Esophagus muscularis mucosa (tissue), 4 donors: ENCODE measurements around the gene PPAT. TPM values are rescaled to one million over a fixed set of nuclear protein-coding genes. Genes with fewer than 3 reads are reported as not detected.

Experiments
- DNase-seq: peaks from one replicate; pipeline ENCODE4 v3.0.0-alpha.2; 2017; ENCODE audit errors: extremely low spot score
- H3K27ac ChIP-seq, 4 donors: fragments of 200-600 bp; sonication (generic); replicated peaks in 1 of 4; 1 replicate in 3 of 4; 2 replicates in 1 of 4; pipeline ENCODE4 v1.5.1; 2016 to 2019; ENCODE audit warnings: mild to moderate bottlenecking in 1 of 4
- H3K27me3 ChIP-seq, 4 donors: fragments of 200-600 bp; sonication (generic); one replicate each; pipeline versions ENCODE4 v1.5.1 to v1.6.0; 2016 to 2019
- H3K36me3 ChIP-seq, 4 donors: fragments of 200-600 bp; sonication (generic); one replicate each; pipeline ENCODE4 v1.5.1; 2016 to 2019
- H3K4me1 ChIP-seq, 4 donors: fragments of 200-600 bp; sonication (generic); one replicate each; pipeline ENCODE4 v1.5.1; 2016 to 2019
- H3K4me3 ChIP-seq, 4 donors: fragments of 200-600 bp; sonication (generic); 1 replicate in 2 of 4; 2 replicates in 2 of 4; pipeline ENCODE4 v1.5.1; 2016 to 2019; ENCODE audit warnings: mild to moderate bottlenecking in 4 of 4, moderate library complexity in 1 of 4
- H3K9me3 ChIP-seq, 4 donors: fragments of 200-600 bp; sonication (generic); 1 replicate in 3 of 4; 2 replicates in 1 of 4; pipeline ENCODE4 v1.5.1; 2016 to 2019
- EP300 ChIP-seq: sonication (generic); formaldehyde crosslinking; IDR thresholded peaks from one replicate; pipeline ENCODE4 v1.6.1; 2017; ENCODE audit warnings: antibody characterized with exemption
- POLR2A ChIP-seq: fragments of 450-650 bp; IDR thresholded peaks from one replicate; pipeline ENCODE4 v1.6.1; 2017; ENCODE audit warnings: antibody characterized with exemption, moderate library complexity, mild to moderate bottlenecking, low read depth
- POLR2AphosphoS5 ChIP-seq, 2 donors: sonication (generic); formaldehyde crosslinking; IDR thresholded peaks; one replicate each; pipeline ENCODE4 v1.6.1; 2017; ENCODE audit warnings: antibody characterized with exemption in 2 of 2
- WGBS: methylation state at CpG from one replicate; pipeline ENCODE4 v1.1.5; 2018; 5-methylcytosine and 5-hydroxymethylcytosine counted together
- intact Hi-C: fragments of 100-400 bp; cut with DNase I; formaldehyde crosslinking; loops from one replicate; pipeline ENCODE4 v1.15.1; 2023
- total RNA-seq, 4 donors: library from RNA; depleted of rRNA; stranded (reverse); fragments of >200 nt; gene quantifications; one replicate each; pipeline versions ENCODE4 v1.1.0 to v1.2.1, GENCODE V29; 2016
- TF ChIP-seq, protein P1 (sequence below), 3 experiments: fragments of 200-600 bp in 2 of 3; fragments of 450-650 bp in 1 of 3; sonication (generic) in 2 of 3; IDR thresholded peaks; one replicate each; pipeline ENCODE4 v1.5.1; 2017 to 2019; ENCODE audit warnings: antibody characterized with exemption in 3 of 3, mild to moderate bottlenecking in 2 of 3, moderate library complexity in 1 of 3

The PPAT gene
- total RNA-seq, 4 donors from 2014 or later, result 1.7 to 5.1 (median 3.0) TPM

GRCh38 chr4:56348576-56348975 lies 86.8 kb downstream of the PPAT start:
- intact Hi-C loops, result no loop called here
- Histone ChIP-seq H3K4me3 (no peak overlapping the region), H3K27me3 (no peaks in the 10 kb centered on the region), H3K9me3 (no peaks in the 10 kb centered on the region), H3K4me1 (no peaks in the 10 kb centered on the region), H3K36me3 (peaks cover 9 to 66% (median 32%) of the 10 kb centered on the region in 4 donors), H3K27ac (no peak overlapping the region)
- TF ChIP-seq EP300 (no peak), POLR2AphosphoS5 (IDR thresholded peaks at IDR 0.05) (no peak), POLR2A (no peak)
- TF ChIP-seq, protein P1, sequence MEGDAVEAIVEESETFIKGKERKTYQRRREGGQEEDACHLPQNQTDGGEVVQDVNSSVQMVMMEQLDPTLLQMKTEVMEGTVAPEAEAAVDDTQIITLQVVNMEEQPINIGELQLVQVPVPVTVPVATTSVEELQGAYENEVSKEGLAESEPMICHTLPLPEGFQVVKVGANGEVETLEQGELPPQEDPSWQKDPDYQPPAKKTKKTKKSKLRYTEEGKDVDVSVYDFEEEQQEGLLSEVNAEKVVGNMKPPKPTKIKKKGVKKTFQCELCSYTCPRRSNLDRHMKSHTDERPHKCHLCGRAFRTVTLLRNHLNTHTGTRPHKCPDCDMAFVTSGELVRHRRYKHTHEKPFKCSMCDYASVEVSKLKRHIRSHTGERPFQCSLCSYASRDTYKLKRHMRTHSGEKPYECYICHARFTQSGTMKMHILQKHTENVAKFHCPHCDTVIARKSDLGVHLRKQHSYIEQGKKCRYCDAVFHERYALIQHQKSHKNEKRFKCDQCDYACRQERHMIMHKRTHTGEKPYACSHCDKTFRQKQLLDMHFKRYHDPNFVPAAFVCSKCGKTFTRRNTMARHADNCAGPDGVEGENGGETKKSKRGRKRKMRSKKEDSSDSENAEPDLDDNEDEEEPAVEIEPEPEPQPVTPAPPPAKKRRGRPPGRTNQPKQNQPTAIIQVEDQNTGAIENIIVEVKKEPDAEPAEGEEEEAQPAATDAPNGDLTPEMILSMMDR (IDR thresholded peaks at IDR 0.05), result no peak
- no peak for DNase-seq
- WGBS, result 89% methylated on average over 3 of the region's 3 CpGs

- H3K4me1 ChIP-seq, result no peaks in the 10 kb centered on the region
- no peak overlapping the region for H3K4me3 ChIP-seq
- H3K27ac ChIP-seq, result no peak overlapping the region
- no peaks in the 10 kb centered on the region for H3K9me3 ChIP-seq
- no peaks in the 10 kb centered on the region for H3K27me3 ChIP-seq
- no peak for TF ChIP-seq POLR2A
- H3K36me3 ChIP-seq, result peaks cover 5 to 45% (median 23%) of the 10 kb centered on the region in 4 donors
- no peak for DNase-seq
- intact Hi-C loops, result no loop called here
- 90% methylated on average over 4 of the region's 4 CpGs for WGBS
Observed at GRCh38 chr4:56345458-56345857, 90.0 kb downstream of the PPAT start.

Other genes with a start within 250 kb of the PPAT start
- 1 to 10 TPM; 5.2 to 9.3 (median 6.3) TPM for gene AASDH, start 48.1 kb downstream of the PPAT start, total RNA-seq
- 10 to 100 TPM; 13.3 to 19.5 (median 17.9) TPM for gene PAICS, start 645 bp upstream of the PPAT start, total RNA-seq
- 10 to 100 TPM; 37.0 to 51.9 (median 45.8) TPM for gene SRP72, start 32.0 kb upstream of the PPAT start, total RNA-seq
- gene ARL9, start 70.2 kb upstream of the PPAT start, total RNA-seq, result under 1 TPM in 1 of 4 donors, not detected in 3; 0.50 TPM
- gene HOPX, start 245.7 kb upstream of the PPAT start, total RNA-seq, result 10 to 100 TPM in 1 of 4 donors, 1 to 10 TPM in 3; 5.1 to 11.9 (median 7.5) TPM